CD4-positive, alpha-beta T cell treated with Interleukin-4 for 1 hour (primary cell): ENCODE measurements around the gene MAMDC2.
"Not testable (repeated sequence)": the region's sequence is repeated elsewhere in the genome, so short reads cannot be mapped to it uniquely, and the experiment has no call there.

Source experiments
- DNase-seq, 2 donors: peaks; one replicate each; pipeline ENCODE4 v3.0.0-alpha.2; 2020 to 2022

Gene MAMDC2

DNA sequence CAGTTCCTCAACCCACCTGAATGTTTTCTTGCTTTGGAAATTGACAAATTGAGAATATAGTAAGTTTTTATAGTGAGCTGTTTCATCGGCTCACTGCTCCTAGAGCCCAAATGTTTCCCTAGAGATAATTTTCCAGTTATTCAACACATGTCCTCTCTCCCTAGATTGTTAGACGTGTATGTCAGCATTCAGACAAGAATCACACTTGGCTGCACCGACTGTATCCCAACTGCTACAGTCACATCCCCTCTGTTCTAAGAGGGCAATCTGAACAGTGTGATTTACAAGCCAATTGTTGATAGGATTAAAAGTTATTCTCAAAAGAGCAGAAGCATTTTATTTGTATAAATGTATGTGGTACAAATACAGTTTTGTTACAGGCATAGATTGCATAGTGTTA, 93.9 kb downstream of the MAMDC2 start:
- DNase-seq: no peak

- DNase-seq: no peak
Measured at GRCh38 chr9:70142101-70142500, 98.5 kb downstream of the MAMDC2 start.

- DNase-seq: no peak
Measured at GRCh38 chr9:70143394-70144130, 99.9 kb downstream of the MAMDC2 start.

GRCh38 chr9:70144131-70144503, 100.5 kb downstream of the MAMDC2 start:
- DNase-seq: no peak

DNA sequence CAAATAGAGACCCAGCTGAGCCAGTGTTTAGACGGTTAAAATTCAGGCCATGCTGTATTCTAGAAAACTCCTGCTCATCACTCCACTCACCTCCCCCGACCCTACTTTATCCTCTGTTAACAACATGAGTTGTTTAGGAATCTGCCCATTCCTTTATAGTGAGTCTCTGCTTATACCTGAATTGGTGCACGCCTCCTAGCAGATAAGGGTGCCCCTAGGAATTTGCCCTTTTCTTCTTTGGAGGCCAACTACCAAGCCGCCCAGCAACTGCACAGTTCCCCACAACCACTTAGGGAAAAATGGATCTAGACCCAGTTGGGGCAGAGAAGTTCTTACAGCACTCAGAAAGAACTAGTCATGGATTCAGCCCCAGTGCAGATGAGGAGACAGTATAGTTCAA, 102.3 kb downstream of the MAMDC2 start:
- no peak for DNase-seq

- DNase-seq: no peak
Measured at GRCh38 chr9:70147196-70147595, 103.5 kb downstream of the MAMDC2 start.

DNA sequence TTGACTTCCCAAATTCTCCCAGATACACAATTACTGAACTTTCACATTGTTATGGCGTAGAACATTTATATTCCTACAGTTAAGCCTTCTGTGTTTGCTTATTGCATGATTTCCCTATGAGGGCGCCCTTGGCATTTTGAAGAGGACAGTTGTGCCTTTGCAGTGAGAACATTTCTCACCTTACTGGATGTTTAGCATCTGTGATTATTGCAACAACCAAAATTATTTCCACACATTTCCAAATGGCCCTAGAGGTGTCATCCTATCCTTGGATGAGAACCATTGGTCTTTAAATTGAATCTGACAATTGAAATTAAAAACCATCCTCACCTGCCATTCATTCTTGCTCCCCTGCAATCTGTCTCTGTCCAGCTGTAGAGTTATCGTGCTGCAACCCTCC, 104.0 kb downstream of the MAMDC2 start:
- no peak for DNase-seq

- no peak for DNase-seq
Measured at GRCh38 chr9:70152350-70152749, 108.7 kb downstream of the MAMDC2 start.

DNA sequence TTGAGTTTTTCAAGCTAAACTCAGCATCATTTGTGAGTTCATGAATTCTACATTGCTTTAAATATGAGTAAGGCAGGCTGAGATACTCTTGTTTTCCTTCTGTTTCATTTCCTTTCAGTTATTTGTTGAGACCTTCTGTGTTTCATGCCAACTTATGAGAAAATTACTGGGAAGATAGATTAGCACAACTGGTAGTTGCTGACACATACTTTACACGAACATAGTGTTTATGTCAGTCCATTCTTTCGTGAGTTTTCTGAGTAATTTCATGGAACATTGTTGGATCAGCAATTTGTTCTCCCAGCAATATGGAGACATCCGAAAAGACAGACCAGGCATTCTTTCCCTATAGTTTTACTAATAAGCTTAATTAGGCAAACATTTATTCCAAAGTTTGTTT, 113.1 kb downstream of the MAMDC2 start:
- no peak for DNase-seq

DNA sequence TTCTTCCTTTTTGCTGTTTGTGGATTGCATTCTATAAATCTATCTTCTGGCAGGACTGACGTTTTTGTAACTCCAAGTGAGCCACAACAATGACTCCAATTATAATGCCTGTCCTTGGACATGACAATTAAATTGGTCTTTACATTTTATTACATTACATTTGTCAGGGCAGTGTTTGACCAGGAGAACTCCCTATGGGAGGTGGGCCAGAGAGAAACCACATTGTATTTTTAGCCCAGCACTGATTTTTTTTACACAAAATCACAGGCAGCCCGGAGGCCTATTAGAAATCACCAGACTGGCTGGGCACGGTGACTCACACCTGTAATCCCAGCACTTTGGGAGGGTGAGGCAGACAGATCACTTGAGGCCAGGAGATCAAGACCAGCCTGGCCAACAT, 116.0 kb downstream of the MAMDC2 start:
- no peak for DNase-seq

GRCh38 chr9:70160686-70161600, 117.3 kb downstream of the MAMDC2 start:
- no peak for DNase-seq

- no peak for DNase-seq
Measured at GRCh38 chr9:70165006-70165602, 121.5 kb downstream of the MAMDC2 start.

DNA sequence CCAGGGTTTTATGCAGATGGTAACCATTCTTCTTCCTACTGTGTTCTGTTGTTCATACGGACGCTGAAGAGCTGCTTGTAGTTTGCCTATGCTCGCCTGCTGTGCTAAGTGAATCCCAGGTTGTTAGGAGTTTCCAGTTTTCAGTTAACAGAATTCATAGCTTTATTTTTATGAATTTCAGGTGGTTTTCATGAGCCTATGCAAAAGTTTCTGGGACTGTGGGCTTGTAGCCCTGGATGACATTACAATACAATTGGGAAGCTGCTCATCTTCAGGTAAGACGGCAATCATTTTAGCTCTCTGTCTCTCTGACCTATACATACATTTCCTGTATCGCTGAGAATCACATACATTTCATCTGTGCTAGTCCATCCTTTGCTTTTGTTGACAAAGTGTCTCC, 124.9 kb downstream of the MAMDC2 start:
- DNase-seq: no peak

GRCh38 chr9:70169222-70169621, 125.6 kb downstream of the MAMDC2 start:
- no peak for DNase-seq

DNA sequence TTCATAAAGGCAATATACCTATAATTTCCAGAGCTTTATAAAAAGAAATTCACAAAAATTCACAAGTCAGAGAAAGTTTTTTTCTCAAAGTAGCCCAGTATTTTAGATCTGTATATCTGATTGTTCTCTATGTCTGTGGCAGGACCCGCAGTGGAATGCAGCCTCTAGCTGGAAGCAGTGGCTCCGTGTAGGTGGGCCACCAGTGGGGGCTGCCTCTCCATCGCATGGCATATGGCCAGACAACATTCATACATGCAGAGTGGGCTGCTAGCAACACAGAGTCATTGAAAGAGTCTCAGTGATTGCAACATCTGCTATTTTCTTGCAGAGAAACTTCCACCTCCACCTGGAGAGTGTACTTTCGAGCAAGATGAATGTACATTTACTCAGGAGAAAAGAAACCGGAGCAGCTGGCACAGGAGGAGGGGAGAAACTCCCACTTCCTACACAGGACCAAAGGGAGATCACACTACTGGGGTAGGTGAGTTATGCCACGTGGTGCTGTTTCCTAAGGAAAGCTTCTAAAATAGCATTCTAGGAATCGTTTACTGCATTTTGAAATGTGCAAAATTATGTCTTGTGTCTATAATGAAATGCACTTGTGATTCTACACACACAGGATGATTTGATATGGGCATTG, 126.6 kb downstream of the MAMDC2 start:
- DNase-seq: no peak

DNA sequence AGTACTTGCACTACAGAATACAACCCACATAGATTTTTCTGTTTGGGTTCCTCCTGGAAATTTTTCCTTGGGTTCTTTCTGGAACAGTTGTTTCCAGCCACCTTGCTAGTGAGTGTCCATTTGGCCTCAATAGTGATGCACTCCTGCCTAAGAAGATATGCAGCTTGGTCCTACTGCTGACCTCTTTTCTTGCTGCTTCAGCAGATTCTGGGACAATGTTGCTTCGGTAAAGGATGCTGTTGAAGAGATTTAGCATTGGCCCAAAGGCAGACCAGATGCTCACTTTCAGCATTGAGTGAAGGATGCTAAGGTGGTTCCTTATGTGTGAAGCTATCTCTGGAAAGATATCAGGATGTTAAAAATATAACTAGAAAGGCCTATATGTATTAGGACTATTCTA, 128.9 kb downstream of the MAMDC2 start:
- no peak for DNase-seq

DNA sequence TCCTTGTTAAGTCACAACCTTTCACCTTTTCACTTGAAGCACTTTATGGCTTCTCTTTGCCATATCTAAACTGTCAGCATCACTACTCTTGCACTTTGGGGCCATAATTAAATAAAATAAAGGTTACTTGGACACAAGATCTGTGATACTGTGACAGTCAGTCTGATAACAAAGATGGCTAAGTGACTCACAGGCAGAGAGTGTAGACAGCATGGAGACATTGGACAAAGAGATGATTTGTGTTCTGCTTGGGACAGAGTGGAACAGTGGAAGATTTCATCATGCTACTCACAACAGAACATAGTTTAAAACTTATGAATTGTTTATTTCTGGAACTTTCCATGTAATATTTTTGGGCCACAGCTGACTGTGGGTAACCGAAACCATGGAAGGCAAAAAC, 133.5 kb downstream of the MAMDC2 start:
- no peak for DNase-seq

- no peak for DNase-seq
Measured at GRCh38 chr9:70192707-70193106, 149.1 kb downstream of the MAMDC2 start.

DNA sequence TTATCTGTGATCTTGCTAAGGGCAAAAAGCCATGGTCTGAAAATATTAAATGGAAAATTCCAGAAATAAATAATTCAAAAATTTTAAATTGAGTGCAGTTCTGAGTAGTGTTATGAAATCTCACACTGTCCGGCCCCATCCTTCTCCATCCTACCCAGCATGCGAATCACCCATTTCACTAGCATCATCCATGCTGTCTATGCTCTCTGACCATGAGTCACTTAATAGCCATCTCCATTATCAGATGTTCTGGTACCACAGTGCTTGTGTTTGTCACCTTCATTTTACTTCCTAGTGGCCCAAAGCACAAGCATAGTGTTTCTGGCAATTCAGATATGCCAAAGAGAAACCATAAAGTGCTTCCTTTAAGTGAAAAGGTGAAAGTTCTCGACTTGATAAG, 151.8 kb downstream of the MAMDC2 start:
- no peak for DNase-seq

DNA sequence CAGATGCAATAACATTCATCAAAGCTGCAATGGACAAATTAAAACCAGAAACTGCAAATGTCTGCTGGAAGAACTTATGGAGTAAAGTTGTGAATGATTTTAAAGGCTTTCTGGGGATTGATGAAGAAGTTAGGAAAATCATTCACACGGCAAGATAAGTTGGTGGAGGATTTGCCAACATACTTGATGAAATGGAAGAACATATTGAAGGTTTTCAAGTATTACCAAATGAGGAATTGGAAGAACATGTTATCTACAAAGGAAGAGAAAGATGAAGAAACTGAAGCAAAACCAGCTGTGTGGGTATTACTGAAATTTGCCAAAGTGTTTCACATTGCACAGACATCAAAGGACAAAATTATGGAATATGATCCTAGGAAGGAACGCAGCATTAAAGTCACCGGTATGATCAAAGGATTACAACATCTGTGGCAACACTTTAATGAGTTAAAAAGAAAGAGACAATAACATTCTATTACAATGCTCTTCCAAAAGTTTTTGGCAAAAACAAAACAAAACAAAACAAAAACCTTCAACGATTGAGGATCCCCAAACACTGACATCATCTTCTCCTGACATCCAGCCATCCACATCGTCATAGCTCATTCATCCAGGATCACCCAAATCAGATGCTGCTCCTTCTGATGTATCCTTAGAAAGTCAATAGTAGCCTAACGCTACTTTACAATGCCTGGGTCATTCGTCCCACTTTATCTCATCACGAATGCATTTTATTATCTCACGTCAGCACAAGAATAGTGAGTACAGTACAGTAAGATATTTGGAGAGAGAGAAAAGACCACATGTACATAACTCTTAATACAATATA, 153.8 kb downstream of the MAMDC2 start:
- DNase-seq: no peak

GRCh38 chr9:70204743-70205142, 161.1 kb downstream of the MAMDC2 start:
- DNase-seq: not testable (repeated sequence)

GRCh38 chr9:70205366-70206020, 161.8 kb downstream of the MAMDC2 start:
- no peak for DNase-seq
